Type B pancreatic cell (in vitro differentiated cells): ENCODE data around the gene SLC10A7. TPM values are rescaled to one million over a fixed set of nuclear protein-coding genes. Genes with fewer than 3 reads are reported as not detected.

ENCODE experiments used
- DNase-seq: peaks from one replicate; pipeline ENCODE4 v3.0.0; 2021; ENCODE audit warnings: mixed read lengths; ENCODE audit not compliant: unreplicated experiment; ENCODE audit errors: extremely low spot score
- H3K27ac Mint-ChIP-seq: 2 replicates; pipeline ENCODE4 v1.8.0; 2021; ENCODE audit warnings: mild to moderate bottlenecking, mixed read lengths
- H3K27me3 Mint-ChIP-seq: 2 replicates; pipeline ENCODE4 v1.8.0; 2021; ENCODE audit warnings: mixed read lengths
- H3K36me3 Mint-ChIP-seq: 2 replicates; pipeline ENCODE4 v1.8.0; 2021; ENCODE audit warnings: mixed read lengths
- H3K4me1 Mint-ChIP-seq: one replicate; pipeline ENCODE4 v1.8.0; 2021; ENCODE audit warnings: mixed read lengths; ENCODE audit not compliant: unreplicated experiment
- H3K4me3 Mint-ChIP-seq: 2 replicates; pipeline ENCODE4 v1.8.0; 2021; ENCODE audit warnings: mild to moderate bottlenecking, mixed read lengths
- H3K9me3 Mint-ChIP-seq: 2 replicates; pipeline ENCODE4 v1.8.0; 2021; ENCODE audit warnings: mixed read lengths
- total RNA-seq: library from RNA; stranded (reverse); gene quantifications from 2 replicates; pipeline ENCODE4 v1.2.1, GENCODE V29; 2021; ENCODE audit warnings: low replicate concordance
- TF ChIP-seq, protein P1 (sequence below): fragments of 200-600 bp; sonication (generic); conservative IDR thresholded peaks from 2 replicates; pipeline ENCODE4 v1.5.0; 2021; ENCODE audit warnings: antibody characterized with exemption, mild to moderate bottlenecking

The SLC10A7 gene
- total RNA-seq, 1 donor from 2014 or later: 16.1 TPM

GRCh38 chr4:146458594-146458993, 63.1 kb downstream of the SLC10A7 start:
- no peaks in the 10 kb centered on the region for H3K36me3 Mint-ChIP-seq
- no peaks in the 10 kb centered on the region for H3K9me3 Mint-ChIP-seq

DNA sequence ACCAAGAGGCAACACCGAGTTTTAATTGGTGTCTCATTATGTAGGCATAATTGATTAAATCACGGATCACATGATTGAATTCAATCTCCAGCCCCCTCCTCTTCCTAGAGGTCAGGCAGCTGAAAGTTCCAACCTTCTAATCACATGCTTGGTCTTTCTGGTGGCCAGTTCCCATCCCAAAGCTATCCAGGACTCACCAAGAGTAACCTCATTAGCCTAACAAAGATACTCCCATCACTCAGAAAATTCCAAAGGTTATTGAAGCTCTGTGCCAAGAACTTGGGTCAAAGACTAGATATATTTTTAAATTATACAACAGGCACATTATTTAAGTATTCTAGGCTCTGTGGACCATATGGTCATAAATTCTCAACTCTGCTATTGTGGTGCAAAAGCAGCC, 65.1 kb downstream of the SLC10A7 start:
- Mint-ChIP-seq H3K36me3 (no peaks in the 10 kb centered on the region), H3K27me3 (no peaks in the 10 kb centered on the region), H3K4me3 (no peak overlapping the region), H3K9me3 (peaks cover under 1% of the 10 kb centered on the region), H3K27ac (no peak overlapping the region), H3K4me1 (peaks cover 3% of the 10 kb centered on the region)
- TF ChIP-seq, protein P1, sequence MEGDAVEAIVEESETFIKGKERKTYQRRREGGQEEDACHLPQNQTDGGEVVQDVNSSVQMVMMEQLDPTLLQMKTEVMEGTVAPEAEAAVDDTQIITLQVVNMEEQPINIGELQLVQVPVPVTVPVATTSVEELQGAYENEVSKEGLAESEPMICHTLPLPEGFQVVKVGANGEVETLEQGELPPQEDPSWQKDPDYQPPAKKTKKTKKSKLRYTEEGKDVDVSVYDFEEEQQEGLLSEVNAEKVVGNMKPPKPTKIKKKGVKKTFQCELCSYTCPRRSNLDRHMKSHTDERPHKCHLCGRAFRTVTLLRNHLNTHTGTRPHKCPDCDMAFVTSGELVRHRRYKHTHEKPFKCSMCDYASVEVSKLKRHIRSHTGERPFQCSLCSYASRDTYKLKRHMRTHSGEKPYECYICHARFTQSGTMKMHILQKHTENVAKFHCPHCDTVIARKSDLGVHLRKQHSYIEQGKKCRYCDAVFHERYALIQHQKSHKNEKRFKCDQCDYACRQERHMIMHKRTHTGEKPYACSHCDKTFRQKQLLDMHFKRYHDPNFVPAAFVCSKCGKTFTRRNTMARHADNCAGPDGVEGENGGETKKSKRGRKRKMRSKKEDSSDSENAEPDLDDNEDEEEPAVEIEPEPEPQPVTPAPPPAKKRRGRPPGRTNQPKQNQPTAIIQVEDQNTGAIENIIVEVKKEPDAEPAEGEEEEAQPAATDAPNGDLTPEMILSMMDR: no peak
- DNase-seq: no peak

More at GRCh38 chr4:146458594-146458993, 63.1 kb downstream of the SLC10A7 start:
- TF ChIP-seq, protein P1: no peak
- Mint-ChIP-seq H3K4me1 (peaks cover 4% of the 10 kb centered on the region), H3K4me3 (no peak overlapping the region), H3K27ac (no peak overlapping the region), H3K27me3 (no peaks in the 10 kb centered on the region)
- DNase-seq: no peak

- H3K9me3 Mint-ChIP-seq: peaks cover 7% of the 10 kb centered on the region
- peaks cover 3% of the 10 kb centered on the region for H3K4me1 Mint-ChIP-seq
- no peak overlapping the region for H3K4me3 Mint-ChIP-seq
- DNase-seq: no peak
- TF ChIP-seq, protein P1: no peak
- peaks cover 3% of the 10 kb centered on the region for H3K36me3 Mint-ChIP-seq
- H3K27me3 Mint-ChIP-seq: no peaks in the 10 kb centered on the region
- H3K27ac Mint-ChIP-seq: no peak overlapping the region
These were observed 68.4 kb downstream of the SLC10A7 start for GRCh38 chr4:146453181-146453807.

DNA sequence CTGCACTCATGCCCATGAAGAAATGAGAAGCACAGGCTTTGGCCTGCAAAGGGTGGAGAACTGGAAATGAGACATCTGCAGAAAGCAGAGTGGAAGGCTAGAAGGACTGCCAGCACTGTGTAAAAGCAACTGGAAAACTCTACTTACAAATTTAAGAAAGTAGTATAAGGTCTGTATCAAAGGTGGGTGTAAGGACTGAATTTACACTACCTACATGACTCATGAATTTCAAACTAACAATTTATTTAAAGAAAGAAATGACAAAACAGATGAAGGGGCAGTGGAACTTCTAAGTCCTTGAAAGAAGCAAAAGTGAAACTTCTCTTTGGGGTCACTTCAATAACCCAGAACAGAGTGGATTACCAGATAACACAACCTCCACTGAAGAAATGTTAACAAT, 71.2 kb downstream of the SLC10A7 start:
- Mint-ChIP-seq H3K4me3 (no peak overlapping the region), H3K36me3 (peaks cover 3% of the 10 kb centered on the region), H3K9me3 (peaks cover 7% of the 10 kb centered on the region), H3K4me1 (peaks cover 3% of the 10 kb centered on the region), H3K27ac (no peak overlapping the region), H3K27me3 (no peaks in the 10 kb centered on the region)
- TF ChIP-seq, protein P1: no peak
- DNase-seq: no peak

DNA sequence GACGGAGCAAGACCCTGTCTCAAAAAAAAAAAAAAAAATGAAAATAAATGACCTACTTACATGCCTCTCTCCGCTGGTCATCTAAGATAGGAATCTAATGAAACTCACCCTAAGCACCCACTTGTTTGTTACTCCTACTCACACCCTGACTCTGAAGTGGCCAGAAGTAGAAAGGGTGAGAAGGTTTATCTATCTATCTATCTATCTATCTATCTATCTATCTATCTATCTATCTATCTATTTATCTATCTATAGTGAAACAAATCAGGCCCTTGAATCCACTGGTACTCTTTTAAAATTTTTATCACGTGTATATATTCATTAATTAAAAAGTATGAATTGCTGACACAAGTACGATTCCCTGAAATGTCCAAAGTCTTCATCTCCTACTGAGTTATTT, 75.2 kb downstream of the SLC10A7 start:
- H3K4me3 Mint-ChIP-seq: no peak overlapping the region
- peaks cover 5% of the 10 kb centered on the region for H3K9me3 Mint-ChIP-seq
- no peaks in the 10 kb centered on the region for H3K4me1 Mint-ChIP-seq
- no peak for DNase-seq
- TF ChIP-seq, protein P1: no peak
- no peaks in the 10 kb centered on the region for H3K27me3 Mint-ChIP-seq
- peaks cover 3% of the 10 kb centered on the region for H3K36me3 Mint-ChIP-seq
- H3K27ac Mint-ChIP-seq: no peak overlapping the region
